NCI-H524 treated with DMSO at 0.1 percent for 48 hours (cell line): Measurements from ENCODE around the gene KRTDAP.
"Not testable (repeated sequence)": the region's sequence is repeated elsewhere in the genome, so short reads cannot be mapped to it uniquely, and the experiment has no call there.

Source experiments
- DNase-seq: peaks from one replicate; lab custom pipeline; 2025; lab: John Stamatoyannopoulos, UW

KRTDAP gene

DNA sequence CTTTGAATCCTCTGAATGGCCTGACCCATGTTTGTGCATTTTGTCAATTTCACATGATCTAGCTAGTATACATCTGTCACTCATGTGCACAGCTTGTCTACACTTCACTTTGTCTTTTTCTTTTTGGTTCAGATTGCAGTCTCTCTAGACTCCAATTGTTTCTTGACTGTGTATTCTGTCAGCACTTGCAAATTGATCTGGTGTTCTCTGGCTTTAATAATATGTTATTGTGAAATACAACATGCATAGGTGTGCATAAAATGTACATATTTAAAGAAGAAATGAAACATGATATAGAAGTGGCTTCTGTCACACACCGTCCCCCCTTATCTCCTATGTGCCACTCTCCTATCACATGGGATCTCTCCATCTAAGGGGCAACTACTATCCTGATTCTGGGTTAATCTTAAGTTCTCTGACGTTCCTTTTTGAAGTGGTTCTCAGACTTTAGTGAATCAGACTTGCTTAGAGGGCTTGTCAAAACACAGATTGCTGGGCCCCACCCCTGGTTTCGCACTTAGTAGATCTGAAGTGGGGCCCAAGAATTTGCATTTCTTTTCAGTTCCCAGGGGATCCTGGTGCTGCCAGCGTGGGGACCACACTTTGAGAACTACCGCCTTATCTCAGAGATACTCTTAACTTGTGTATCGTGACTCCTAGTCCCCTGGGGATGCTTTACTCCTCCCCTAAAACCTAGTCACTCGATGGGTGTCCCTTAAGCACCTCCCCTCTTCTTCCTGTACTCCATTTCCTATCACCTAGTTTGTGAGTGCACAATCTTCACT is 5.8 kb downstream of the KRTDAP start:
- DNase-seq = no peak

DNA sequence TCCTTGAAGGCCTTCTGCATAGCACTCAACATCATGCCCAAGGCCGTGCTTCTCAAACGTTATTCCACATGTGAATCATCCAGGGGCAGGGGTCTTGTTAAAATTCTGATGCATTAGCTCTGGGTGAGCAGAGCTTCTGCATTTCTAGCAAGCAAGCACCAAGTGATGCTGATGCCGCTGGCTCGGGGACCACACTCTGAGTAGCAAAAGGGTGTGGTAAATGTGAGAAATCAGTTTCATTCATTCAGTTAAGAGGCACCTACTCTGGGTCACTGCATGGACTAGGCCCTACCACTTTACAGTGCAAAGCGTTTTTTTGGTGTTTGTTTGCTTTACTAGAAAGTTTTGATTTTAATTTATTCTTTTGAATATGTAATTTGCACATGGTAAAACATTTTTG is 7.2 kb downstream of the KRTDAP start:
- no peak for DNase-seq

DNA sequence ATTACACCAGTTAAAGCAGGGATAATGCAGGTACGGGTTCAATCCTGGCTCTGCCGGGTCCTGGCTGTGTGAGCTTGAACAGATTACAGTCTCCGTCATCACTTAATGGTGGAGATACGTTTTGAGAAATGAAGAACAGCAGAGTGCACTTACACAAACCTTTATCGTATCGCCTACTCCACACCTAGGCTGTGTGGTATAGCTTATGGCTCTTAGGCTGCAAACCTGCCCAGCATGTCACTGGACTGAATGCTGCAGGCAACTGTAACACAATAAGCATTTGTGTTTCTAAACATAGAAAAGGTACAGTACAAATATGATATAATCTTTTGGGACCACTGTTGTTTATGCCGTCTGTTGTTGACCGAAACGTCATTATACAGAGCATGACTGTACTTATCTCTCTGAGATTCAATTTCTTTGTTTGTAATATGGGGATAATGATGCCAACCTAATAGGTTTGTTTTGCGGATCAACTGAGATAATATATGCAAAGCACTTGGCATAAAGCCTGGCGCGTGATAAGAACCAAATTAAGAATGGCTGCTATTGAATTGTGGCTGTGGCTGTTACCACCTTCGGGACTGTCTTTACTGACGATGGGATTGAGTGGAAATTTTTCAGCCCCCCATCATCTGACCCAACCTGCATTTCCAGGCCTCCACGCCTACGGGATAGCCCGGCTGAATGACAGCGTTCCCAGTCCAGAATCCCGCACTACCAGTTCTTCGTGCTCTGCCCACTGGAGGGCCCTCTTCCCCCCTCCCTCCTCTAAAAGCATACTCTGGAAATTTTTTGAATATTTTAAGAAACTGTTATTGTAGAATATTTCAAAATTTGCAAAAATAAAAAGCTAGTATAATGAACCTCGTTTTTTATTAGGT is 11.2 kb downstream of the KRTDAP start:
- no peak for DNase-seq

DNA sequence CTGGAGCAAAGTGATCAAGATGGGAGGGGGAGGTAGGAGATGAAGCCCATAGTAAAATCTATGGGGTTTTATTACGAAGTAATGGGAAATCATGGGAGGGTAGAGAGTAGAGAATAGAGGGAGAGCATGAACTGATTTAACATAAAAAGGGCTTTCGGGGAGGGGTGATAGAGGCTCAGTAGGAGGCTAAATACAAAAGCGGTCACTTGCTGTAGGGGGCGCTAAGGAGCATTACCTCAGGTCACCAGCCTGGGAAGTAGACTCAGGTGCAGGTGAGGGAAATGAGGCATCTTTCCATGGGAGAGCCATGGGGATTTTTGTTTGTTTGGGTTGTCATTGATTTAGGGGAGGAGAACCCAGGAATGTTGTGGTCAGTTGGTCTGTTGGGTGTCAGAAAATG is 14.1 kb downstream of the KRTDAP start:
- DNase-seq = no peak

DNA sequence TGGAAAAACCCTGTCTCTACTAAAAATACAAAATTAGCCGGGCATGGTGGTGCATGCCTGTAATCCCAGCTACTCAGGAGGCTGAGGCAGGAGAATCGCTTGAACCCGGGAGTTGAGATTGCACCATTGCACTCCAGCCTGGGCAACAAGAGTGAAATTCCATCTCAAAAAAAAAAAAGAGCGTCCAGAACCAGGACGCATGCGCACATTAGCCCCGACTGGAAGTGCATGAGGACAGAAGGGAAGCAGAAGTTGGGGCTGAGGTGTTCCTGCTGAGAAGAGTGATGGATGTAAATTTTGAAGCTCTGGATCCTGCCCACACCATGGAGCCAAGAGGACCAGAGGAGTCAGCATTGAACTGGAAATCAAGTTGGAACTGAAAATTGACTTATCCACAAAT is 15.7 kb downstream of the KRTDAP start:
- not testable (repeated sequence) for DNase-seq

DNA sequence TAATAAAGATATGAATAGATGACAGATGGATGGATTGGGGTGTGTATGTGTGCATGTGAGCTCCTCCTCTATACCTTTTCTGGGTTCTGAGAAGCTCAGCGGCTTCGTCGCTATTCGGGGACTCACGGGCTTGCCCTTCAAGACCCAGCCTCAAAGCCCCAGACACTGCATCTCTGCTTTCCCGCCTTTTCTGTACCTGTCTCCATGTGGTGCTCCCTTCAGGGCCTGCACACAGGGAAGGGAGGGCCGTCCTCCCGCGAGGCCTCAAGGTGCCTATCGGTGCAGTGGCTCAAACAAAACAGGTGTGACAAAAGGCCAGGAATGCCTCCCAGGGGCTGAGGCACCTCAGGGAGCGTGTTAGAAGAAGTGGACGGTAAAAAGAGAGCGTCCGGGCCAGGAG is 16.2 kb downstream of the KRTDAP start:
- DNase-seq = no peak

DNA sequence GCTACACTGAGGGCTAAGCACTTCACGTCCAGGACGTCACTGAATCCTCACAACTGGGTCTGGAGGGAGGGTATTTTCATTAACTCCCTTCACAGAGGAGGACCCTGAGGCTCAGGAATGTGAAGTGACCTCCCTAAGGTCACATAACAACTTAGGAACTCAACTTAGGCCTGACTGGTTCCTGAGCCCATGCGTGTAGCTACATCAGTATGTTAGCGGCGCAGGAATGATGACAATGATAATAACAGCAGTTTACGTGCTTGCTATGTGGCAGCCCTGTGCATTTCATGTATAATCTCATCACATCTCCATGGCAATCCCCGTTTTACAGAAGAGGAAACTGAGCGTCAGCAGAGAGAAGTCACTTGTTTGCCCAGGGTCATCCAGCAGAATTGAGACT is 18.3 kb downstream of the KRTDAP start:
- DNase-seq = no peak

DNA sequence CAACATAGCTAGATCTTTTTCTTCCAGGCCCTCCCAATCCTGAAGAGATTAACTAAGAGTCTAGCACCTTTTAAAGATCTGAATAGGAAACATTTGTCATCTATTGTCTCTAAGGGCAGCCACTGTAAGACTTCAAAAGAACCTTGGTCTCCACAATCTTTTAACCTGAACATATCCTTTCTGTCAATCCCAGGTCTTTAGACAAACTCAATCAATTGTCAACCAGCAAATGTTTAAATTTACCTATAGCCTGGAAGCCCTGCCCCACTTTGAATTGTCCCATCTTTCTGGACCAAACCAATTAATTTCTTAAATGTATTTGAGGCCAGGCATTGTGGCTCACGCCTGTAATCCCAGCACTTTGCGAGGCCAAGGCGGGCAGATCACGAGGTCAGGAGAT is 19.2 kb downstream of the KRTDAP start:
- not testable (repeated sequence) for DNase-seq

DNA sequence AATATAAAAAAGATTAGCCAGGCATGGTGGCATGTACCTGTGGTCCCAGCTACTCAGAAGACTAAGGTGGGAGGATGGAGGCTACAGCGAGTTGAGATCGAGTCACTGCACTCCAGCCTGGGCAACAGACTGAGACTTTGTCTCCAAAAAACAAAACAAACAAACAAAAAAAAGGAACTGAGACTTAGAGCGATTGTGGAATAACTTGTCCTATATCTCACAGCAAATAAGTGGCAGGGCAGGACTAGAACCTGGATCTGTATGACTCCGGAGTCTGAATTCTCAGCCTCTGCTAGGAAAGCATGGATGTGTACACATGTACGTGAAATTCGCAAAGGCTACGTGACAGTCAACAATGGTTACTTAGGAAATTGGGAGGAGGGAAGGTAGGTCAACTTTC is 20.1 kb downstream of the KRTDAP start:
- DNase-seq = no peak

DNA sequence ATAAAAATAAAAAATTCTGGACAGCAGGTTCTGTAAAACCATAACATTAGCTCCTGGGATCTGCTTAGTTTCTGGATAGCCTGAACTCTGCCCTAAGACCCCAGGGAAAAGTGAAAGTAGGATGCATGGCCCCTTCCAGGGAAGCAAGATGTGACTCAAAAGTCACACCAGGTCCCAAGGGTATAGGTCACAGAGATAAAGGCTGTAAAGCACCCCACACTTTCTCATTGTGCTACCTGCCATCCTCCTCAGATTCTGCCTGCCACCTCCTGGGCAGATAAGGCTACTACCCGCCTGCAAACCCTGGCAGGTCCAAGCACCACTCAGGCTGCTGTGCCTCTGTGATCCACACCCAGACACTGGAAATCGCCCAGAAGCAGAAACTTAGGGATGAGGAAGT is 21.6 kb downstream of the KRTDAP start:
- DNase-seq = no peak

DNA sequence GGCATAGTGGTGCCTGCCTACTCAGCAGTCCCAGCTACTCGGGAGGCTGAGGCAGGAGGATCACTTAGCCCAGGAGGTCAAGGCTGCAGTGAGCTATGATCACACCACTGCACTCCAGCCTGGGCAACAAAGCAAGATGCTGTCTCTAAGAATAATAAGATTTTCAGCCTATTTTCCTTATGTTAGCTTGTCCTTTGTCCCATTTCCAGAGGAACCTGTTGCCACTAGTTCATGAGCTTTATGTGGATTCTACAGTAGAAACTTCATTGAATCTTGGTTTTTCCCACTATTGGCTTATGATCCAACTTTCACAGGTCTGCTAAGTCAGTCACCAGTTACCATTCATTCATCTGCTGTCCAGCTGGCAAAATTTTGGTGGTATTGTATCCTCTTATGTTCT is 24.0 kb downstream of the KRTDAP start:
- DNase-seq = no peak

DNA sequence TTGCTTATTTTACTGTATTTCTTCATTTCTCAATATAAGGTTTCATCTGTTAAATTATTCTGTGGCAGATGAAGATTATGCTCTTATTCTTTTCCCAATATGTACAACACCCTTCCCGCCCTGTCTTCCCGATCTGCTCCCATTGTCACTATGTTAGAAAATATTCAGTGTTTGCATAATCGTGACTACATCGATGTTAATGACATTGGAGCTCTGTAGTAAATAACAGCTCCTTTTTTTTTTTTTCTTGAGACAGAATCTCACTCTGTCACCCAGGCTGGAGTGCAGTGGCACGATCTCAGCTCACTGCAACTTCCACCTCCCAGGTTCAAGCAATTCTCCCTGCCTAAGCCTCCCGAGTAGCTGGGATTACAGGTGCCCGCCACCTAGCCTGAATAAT is 27.3 kb downstream of the KRTDAP start:
- DNase-seq = not testable (repeated sequence)

DNA sequence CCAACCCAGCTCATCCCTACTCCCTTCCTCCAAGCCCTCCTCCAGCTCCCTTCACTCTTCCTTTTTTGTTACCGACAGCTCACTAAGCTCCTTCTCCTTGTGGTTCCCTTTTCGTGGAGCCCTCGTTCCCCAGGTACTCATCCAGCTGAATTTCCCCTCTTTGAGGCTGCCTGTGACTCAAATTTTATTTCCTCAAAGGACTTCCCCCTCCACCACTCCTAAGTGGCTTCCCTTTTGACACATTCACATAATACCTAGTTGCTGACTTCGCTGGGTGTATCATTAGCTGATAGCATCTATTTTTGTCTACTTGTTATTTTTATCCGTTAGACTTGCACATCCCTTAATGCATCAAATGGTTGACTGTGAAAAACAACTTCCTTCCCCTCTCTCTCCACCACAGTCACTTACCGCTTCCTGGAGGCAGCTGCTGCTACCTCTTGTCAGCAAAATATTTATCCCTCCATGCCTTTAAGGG is 27.7 kb downstream of the KRTDAP start:
- DNase-seq = no peak

DNA sequence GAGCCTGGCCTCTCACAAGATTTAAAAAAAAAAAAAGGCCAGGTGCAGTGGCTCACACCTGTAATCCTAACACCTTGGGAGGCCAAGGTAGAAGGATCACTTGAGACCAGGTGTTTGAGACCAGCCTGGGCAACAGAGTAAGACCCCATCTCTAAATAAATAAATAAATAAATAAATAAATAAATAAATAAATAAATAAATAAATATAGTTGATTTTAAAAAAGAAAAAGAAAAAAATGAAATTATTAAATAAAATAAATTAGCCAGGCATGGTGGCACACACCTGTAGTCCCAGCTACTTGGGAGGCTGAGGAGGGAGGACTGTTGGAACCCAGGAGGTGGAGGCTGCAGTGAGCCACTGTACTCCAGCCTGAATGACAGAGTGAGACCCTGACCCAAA is 28.5 kb downstream of the KRTDAP start:
- not testable (repeated sequence) for DNase-seq

DNA sequence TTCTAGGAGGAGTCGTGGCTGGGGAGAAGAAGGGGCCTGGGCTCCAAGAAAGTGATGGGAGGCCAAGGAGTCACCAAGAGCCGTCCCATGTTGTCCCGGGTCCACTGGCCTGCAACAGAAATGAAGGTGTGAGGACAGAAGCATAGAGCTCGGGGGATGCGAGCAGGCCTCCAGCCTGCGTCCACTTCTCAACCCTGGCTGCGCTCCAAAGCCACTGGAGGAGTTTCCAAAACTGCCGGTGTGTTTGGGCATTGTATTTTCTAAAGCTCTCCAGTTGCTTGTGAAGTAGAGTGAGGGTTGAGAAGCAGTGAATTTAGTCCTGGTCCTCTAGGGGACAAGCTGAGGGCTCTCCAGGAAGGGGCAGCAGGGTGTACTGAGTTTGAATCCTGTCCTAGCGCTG is 29.2 kb downstream of the KRTDAP start:
- DNase-seq = no peak

DNA sequence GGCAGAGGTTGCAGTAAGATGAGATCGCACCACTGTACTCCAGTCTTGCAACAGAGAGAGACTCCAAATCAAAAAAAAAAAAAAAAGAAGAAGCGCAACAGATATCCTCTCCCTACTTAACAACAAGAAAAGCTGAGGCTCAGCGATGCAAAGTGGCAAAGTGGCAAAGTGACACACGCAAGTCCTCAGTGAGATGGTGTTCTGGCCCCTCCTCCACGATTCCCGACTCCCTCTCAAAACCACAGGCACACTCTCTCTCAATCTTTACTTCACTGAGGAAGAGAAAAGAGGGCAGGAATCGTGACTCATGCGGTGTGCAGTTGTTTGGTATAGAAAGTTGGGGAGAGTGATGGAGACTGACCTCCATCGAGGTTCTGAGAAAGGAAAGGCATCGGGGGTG is 29.7 kb downstream of the KRTDAP start:
- DNase-seq = no peak

DNA sequence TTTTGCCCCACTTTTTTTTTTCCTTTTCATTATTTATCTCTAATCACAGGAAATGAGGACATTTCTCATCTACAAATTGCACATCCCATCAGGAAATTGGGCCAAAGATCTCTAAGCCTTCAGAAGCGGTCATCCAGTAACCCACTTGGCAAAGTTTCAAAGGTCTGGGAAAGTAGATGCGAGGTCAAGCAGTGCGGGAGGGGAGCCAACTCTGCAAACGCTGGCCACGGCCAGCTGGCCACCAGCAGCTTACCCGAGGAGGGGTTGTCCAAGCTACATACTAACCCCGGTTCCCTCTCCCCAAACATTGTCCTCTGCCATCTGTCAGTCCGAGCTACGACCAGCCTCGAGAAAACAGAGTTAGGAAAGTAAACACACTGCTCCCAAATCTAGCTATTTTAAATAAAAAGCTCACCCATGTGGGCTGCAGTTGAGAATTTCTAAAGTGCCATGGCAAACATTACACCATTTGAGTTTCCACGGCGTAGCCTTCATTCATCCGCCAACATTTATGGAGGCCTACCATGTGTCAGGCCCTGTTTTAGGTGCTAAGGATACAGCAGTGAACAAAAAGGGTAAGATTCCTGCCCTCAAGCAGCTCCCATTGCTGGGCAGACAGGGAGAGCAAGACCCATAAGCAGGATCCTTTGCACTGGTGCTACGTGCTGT is 30.7 kb downstream of the KRTDAP start:
- no peak for DNase-seq

DNA sequence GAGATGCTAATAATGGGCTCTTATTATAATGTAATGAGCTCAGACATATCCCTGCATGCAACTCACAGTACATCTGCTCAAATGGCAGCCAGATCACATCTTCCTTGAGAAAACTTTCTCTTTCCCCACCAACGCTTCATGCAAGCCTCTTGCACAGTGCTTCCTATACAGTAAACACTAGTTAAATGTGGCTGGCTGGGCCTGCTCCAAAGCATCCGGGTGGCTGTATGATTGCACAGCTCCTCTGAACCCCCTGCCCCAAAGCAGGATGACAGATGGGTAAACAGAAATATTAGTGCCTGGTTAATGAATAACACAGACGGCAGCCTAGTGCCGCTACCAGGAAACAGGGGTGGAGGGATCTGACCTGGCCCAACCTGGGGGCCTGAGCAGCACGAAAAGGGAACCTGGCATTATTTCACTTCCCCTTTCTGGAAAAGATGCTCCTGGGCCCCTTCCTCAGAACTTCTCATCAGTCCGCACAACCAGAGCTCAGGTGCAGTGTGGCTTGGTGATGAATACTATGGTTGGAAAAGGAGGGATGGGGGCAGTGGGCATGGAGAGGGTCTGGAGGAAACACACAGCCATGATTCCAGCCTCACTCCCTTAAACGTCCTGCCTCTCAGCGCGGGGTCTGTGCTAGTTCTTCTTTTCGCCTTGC is 31.4 kb downstream of the KRTDAP start:
- DNase-seq = no peak

DNA sequence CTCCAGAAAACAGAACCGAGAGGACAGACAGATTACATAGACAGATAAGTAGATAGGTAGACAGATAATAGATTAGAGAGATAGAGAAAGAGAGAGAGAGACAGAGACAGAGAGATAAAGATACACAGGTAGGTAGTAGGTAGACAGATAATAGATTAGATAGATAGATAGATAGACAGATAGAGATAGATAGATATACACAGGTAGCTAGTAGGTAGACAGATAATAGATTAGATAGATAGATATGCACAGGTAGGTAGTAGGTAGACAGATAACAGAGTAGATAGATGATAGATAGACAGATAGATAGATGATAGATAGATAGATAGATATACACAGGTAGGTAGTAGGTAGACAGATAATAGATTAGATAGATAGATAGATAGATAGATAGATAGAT is 32.1 kb downstream of the KRTDAP start:
- no peak for DNase-seq

DNA sequence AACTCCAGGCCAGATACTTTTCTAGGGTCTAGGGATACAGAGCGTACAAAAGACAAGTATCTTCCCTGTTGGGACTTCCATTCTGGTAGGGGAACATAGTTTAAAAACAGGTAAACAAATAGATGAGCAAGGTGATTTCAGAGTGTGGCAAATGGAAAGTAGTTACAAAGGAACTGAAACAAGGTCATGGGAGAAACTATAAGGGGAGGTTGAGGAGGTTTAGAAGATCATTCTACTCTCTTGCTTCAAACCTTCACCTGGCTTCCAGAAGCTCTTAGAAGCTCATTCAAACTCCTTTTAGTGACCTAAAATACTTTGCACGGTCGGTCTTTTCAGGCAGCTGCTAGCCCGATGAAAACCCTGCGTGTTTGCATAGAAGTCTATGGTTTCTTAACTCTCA is 33.1 kb downstream of the KRTDAP start:
- DNase-seq = no peak

DNA sequence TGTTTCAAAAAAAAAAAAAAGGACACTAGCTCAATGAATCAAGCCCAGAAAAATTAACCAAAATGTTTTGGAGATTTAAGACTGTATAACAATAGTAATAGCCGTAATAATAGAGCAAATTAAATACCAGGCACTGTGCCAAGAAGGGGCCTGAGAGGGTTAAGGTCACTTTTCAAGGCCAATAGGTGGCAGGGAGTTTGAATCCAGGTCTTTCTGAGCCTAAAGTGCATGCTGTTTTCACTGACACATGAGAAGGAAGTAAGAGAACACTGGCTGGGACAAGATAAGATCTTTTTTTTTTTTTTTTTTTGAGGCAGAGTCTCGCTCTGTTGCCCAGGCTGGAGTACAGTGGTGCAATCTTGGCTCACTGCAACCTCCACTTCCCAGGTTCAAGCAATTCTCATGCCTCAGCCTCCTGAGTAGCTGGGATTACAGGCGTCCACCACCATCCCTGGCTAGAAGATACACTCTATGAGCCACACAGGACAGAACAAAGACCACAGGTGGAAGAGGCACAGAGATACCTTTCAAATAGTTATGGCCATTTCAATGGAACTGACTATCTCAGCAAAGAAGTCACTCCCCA is 34.6 kb downstream of the KRTDAP start:
- DNase-seq = no peak

DNA sequence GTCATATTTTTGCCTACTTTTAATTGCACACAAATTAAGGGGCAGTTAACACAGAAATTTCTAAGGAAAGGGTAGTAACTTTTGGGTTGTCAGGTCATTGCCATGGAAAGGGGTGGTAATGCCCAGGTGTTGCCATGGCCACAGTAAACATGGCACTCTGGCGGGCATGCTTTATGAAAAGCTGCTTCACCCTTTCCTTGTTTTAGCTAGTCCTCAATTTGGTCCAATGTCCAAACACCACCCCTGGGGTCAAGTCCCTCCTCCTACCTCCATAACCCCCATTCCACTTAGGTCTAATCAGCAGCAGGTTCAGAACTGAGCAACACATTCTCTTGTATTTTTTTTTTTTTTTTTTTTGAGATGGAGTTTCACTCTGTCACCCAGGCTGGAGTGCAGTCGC is 35.6 kb downstream of the KRTDAP start:
- DNase-seq = no peak
